Neural progenitor cell (in vitro differentiated cells): ENCODE data around the gene TRIM65. TPM values are rescaled to one million over a fixed set of nuclear protein-coding genes. Genes with fewer than 3 reads are reported as not detected.
"Not testable (repeated sequence)": the region's sequence is repeated elsewhere in the genome, so short reads cannot be mapped to it uniquely, and the experiment has no call there.

Source experiments
- DNase-seq: peaks from one replicate; pipeline ENCODE4 v3.0.0-alpha.2; 2016; ENCODE audit warnings: low spot score
- H2AFZ ChIP-seq: fragments of 200-600 bp; sonication (generic); replicated peaks from 2 replicates; pipeline ENCODE4 v1.6.1; 2016; ENCODE audit warnings: antibody characterized with exemption
- H3F3A ChIP-seq: fragments of 200-600 bp; sonication (generic); 2 replicates; pipeline ENCODE4 v1.6.1; 2016; ENCODE audit warnings: antibody characterized with exemption, low read depth
- H3K27ac ChIP-seq: fragments of 200-600 bp; sonication (generic); 2 replicates; pipeline ENCODE4 v1.5.1; 2016; ENCODE audit warnings: mild to moderate bottlenecking
- H3K27me3 ChIP-seq: fragments of 200-600 bp; sonication (generic); 2 replicates; pipeline ENCODE4 v1.6.1; 2016; ENCODE audit warnings: mild to moderate bottlenecking, moderate library complexity
- H3K36me3 ChIP-seq: fragments of 200-600 bp; sonication (generic); 2 replicates; pipeline ENCODE4 v1.5.1; 2016
- H3K4me1 ChIP-seq: fragments of 200-600 bp; sonication (generic); 2 replicates; pipeline ENCODE4 v1.6.1; 2016; ENCODE audit warnings: mixed run types
- H3K4me2 ChIP-seq: fragments of 200-600 bp; sonication (generic); 2 replicates; pipeline ENCODE4 v1.6.1; 2016
- H3K4me3 ChIP-seq: fragments of 200-600 bp; sonication (generic); 2 replicates; pipeline ENCODE4 v1.5.1; 2016
- H3K79me2 ChIP-seq: fragments of 200-600 bp; sonication (generic); 2 replicates; pipeline ENCODE4 v1.6.1; 2016; ENCODE audit warnings: low read depth
- H3K9ac ChIP-seq: fragments of 200-600 bp; sonication (generic); 2 replicates; pipeline ENCODE4 v1.6.1; 2016
- H3K9me3 ChIP-seq: fragments of 200-600 bp; sonication (generic); 2 replicates; pipeline ENCODE4 v1.5.1; 2016; ENCODE audit warnings: low read depth
- H4K20me1 ChIP-seq: fragments of 200-600 bp; sonication (generic); 2 replicates; pipeline ENCODE4 v1.6.1; 2016; ENCODE audit warnings: low read depth
- H3K27ac Mint-ChIP-seq: 3 replicates; pipeline ENCODE4 v1.8.0; 2021; ENCODE audit warnings: mixed read lengths
- H3K27me3 Mint-ChIP-seq: 2 replicates; pipeline ENCODE4 v1.8.0; 2022; ENCODE audit warnings: low read depth, mild to moderate bottlenecking, inconsistent platforms, moderate library complexity, mixed read lengths; ENCODE audit not compliant: insufficient read depth
- H3K36me3 Mint-ChIP-seq: 3 replicates; pipeline ENCODE4 v1.8.0; 2021; ENCODE audit warnings: mixed read lengths
- H3K4me1 Mint-ChIP-seq: 3 replicates; pipeline ENCODE4 v1.8.0; 2021; ENCODE audit warnings: mixed read lengths
- H3K4me3 Mint-ChIP-seq: 3 replicates; pipeline ENCODE4 v1.8.0; 2021; ENCODE audit warnings: mild to moderate bottlenecking, moderate library complexity, mixed read lengths
- H3K9me3 Mint-ChIP-seq: 3 replicates; pipeline ENCODE4 v1.8.0; 2020; ENCODE audit warnings: mixed read lengths
- CTCF ChIP-seq: fragments of 200-600 bp; sonication (generic); IDR thresholded peaks from 2 replicates; pipeline ENCODE4 v1.5.1; 2017; ENCODE audit warnings: antibody characterized with exemption, mild to moderate bottlenecking
- EZH2 ChIP-seq: fragments of 200-600 bp; sonication (generic); IDR thresholded peaks from 2 replicates; pipeline ENCODE4 v1.6.1; 2017; ENCODE audit warnings: antibody characterized with exemption, mild to moderate bottlenecking, moderate library complexity
- EZH2phosphoT487 ChIP-seq: fragments of 200-600 bp; sonication (generic); IDR thresholded peaks from 2 replicates; pipeline ENCODE4 v1.6.1; 2017; ENCODE audit warnings: antibody characterized with exemption
- total RNA-seq: library from RNA; depleted of rRNA; stranded (reverse); fragments of >200 nt; gene quantifications from 2 replicates; pipeline ENCODE4 v1.2.3, GENCODE V29; 2015; ENCODE audit warnings: low replicate concordance

The TRIM65 gene
- total RNA-seq, 1 donor from 2014 or later = 17.2 TPM

GRCh38 chr17:75872434-75873351 lies 24.1 kb downstream of the TRIM65 start:
- DNase-seq = no peak
- H3K27me3 Mint-ChIP-seq = peaks cover 21% of the 10 kb centered on the region
- peaks cover 6% of the 10 kb centered on the region for H3K4me1 ChIP-seq

DNA sequence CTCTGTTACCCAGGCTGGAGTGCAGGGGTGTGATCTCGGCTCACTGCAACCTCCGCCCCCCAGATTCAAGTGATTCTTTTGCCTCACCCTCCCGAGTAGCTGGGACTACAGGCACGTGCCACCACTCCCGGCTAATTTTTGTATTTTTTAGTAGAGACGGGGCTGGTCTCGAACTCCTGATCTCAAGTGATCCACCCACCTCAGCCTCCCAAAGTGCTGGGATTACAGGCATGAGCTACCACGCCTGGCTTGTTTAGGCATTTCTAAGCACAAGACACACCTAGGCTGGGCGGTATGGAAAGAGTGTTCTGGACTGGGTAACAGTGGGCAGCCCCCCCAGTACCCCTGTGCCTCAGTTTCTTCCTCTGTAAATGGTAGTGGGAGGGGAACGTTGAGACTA lies 26.5 kb downstream of the TRIM65 start:
- H2AFZ ChIP-seq = peak overlapping the region; percentile 75
- H3K27ac ChIP-seq, H3K4me2 ChIP-seq, H3K9ac ChIP-seq, H3K9me3 ChIP-seq, H3K27me3 ChIP-seq, H3K36me3 Mint-ChIP-seq, H3K4me3 ChIP-seq, H3K27me3 Mint-ChIP-seq, H3K4me3 Mint-ChIP-seq, H3F3A ChIP-seq, DNase-seq, H3K36me3 ChIP-seq, H3K79me2 ChIP-seq, H3K4me1 ChIP-seq, H3K9me3 Mint-ChIP-seq, H4K20me1 ChIP-seq: not testable (repeated sequence)
- H3K27ac Mint-ChIP-seq = peak overlapping the region; percentile 68
- H3K4me1 Mint-ChIP-seq = peaks cover 26% of the 10 kb centered on the region

More at GRCh38 chr17:75872434-75873351, 24.1 kb downstream of the TRIM65 start:
- no peak overlapping the region for H3K4me3 Mint-ChIP-seq
- H3K27ac Mint-ChIP-seq = no peak overlapping the region
- no peak overlapping the region for H3K27ac ChIP-seq
- H3K36me3 ChIP-seq = no peaks in the 10 kb centered on the region
- H4K20me1 ChIP-seq = no peaks in the 10 kb centered on the region
- no peaks in the 10 kb centered on the region for H3K79me2 ChIP-seq
- H3K9me3 ChIP-seq = no peaks in the 10 kb centered on the region
- H3F3A ChIP-seq = peaks cover 13% of the 10 kb centered on the region
- no peaks in the 10 kb centered on the region for H3K36me3 Mint-ChIP-seq
- no peaks in the 10 kb centered on the region for H3K9me3 Mint-ChIP-seq
- no peak overlapping the region for H3K4me3 ChIP-seq
- H3K4me2 ChIP-seq = no peak overlapping the region
- H2AFZ ChIP-seq = no peak overlapping the region
- H3K27me3 ChIP-seq = peaks cover 20% of the 10 kb centered on the region
- peaks cover 33% of the 10 kb centered on the region for H3K4me1 Mint-ChIP-seq
- H3K9ac ChIP-seq = no peak overlapping the region
- no peak for TF ChIP-seq CTCF
- TF ChIP-seq EZH2phosphoT487 = no peak
- no peak for TF ChIP-seq EZH2

DNA sequence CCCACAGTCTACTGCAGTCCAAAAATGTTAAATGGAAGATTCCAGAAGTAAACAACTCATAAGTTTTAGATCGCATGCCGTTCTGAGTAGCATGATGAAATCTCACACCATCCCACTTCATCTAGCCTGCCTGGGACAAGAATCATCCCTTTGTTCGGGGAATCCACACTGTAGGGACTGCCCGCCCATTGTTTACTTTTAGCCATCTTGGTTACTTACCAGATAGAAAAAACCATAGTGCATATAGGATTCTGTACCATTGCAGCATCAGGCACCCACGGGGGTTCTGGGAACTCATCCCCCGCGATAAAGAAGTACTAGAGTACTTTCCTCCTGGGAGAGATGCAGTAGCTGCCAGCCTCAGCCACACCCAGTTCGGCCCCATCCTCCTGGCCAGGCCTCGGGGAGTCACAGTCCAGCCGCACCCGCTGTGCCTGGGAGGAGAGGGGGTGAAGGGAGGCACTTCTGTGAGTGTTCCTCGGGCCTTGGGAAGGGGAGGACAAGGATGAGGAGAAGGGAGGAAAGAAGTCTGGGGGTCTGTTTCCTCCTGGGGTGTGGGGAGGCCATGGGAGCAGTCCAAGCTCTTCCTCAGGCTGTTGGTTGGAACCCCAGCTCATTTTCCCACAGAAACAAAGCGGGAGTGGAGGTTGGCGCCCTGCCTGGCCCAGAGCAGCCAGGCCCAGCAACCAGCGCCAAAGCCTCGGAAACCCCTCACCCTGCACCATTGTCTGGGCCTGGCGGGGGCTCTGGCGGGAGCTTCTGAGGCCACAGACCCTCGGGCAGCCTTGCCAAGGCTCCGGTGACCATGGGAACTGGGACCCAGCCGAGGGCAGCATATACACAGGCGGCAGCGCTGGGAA lies 27.2 kb downstream of the TRIM65 start:
- H3K27ac ChIP-seq = no peak overlapping the region
- H3K27me3 Mint-ChIP-seq = peaks cover 7% of the 10 kb centered on the region
- H3K9me3 Mint-ChIP-seq = no peaks in the 10 kb centered on the region
- peak overlapping the region; percentile 75 for H2AFZ ChIP-seq
- no peak overlapping the region for H3K4me2 ChIP-seq
- no peak overlapping the region for H3K4me3 ChIP-seq
- H3K27me3 ChIP-seq = no peaks in the 10 kb centered on the region
- no peaks in the 10 kb centered on the region for H4K20me1 ChIP-seq
- H3K9me3 ChIP-seq = no peaks in the 10 kb centered on the region
- no peak overlapping the region for H3K4me3 Mint-ChIP-seq
- H3K79me2 ChIP-seq = no peaks in the 10 kb centered on the region
- DNase-seq = no peak
- H3K36me3 ChIP-seq = no peaks in the 10 kb centered on the region
- H3K9ac ChIP-seq = no peak overlapping the region
- H3K27ac Mint-ChIP-seq = peak overlapping the region; percentile 94
- no peak for TF ChIP-seq EZH2
- no peak for TF ChIP-seq CTCF
- TF ChIP-seq EZH2phosphoT487 = no peak
- peaks cover 31% of the 10 kb centered on the region for H3K4me1 Mint-ChIP-seq
- peaks cover 8% of the 10 kb centered on the region for H3F3A ChIP-seq
- H3K36me3 Mint-ChIP-seq = no peaks in the 10 kb centered on the region
- H3K4me1 ChIP-seq = no peaks in the 10 kb centered on the region

DNA sequence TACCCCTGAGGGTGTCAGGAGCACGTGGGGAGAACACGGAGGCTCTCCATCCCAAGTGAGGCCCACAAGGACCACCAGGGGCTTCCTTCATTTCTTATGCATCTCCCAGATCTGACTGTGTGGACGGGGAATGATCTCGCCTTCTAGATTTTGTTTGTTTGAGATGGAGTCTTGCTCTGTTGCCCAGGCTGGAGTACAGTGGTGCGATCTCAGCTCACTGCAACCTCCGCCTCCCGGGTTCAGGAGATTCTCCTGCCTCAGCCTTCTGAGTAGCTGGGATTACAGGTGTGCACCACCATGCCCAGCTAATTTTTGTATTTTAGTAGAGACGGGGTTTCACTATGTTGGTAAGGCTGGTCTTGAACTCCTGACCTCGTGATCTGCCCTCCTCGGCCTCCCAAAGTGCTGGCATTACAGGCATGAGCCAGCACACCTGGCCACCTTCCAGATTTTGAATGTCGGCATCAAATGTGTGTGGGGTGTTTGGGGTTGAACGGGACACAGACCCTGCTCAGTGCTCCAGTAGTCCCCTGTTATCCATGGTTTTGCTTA lies 27.9 kb downstream of the TRIM65 start:
- H3K4me1 Mint-ChIP-seq = peaks cover 35% of the 10 kb centered on the region
- H3K36me3 Mint-ChIP-seq, H3K36me3 ChIP-seq, H3K4me2 ChIP-seq, H3K9me3 ChIP-seq, H3K27ac ChIP-seq, H3K79me2 ChIP-seq, H3K9me3 Mint-ChIP-seq, H4K20me1 ChIP-seq, H3K9ac ChIP-seq, H3K27me3 ChIP-seq, H3K4me3 Mint-ChIP-seq, H3K4me3 ChIP-seq, H2AFZ ChIP-seq, H3K27me3 Mint-ChIP-seq, H3K4me1 ChIP-seq, H3F3A ChIP-seq, DNase-seq: not testable (repeated sequence)
- peak overlapping the region; percentile 94 for H3K27ac Mint-ChIP-seq

DNA sequence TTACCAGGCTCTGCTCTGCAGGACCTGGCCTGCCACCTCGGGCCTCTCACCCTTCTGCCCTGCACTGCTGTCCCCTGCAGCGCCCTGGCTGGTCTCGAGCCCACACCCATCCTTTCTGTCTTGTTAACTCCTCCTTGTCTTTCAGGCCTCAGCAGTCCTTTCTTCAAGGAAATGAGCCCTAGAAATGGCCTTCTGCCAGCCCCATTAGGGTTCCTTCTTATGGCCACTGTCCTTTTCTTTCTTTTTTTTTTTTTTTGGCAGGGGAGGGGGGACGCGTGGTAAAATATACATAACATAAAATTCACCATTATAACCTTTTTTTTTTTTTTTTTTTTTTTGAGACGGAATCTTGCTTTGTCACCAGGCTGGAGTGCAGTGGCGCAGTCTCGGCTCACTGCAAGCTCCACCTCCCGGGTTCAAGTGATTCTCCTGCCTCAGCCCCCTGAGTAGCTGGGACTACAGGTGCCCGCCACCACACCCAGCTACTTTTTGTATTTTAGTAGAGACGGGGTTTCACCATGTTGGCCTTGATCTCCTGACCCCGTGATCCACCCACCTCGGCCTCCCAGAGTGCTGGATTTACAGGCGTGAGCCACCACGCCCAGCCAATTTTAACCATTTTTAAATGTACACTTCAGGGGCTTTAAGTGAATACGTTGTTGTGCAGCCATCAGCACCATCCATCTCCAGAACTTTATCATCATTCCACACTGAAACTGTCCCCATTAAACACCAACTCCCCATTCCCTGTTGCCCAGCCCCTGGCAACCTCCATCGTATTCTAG lies 31.2 kb downstream of the TRIM65 start:
- H3K36me3 ChIP-seq, H3K9me3 Mint-ChIP-seq, H3K4me3 ChIP-seq, H3K4me1 ChIP-seq, H3K9ac ChIP-seq, H3K27me3 ChIP-seq, H3F3A ChIP-seq, H3K9me3 ChIP-seq, H3K4me2 ChIP-seq, H3K79me2 ChIP-seq, H3K36me3 Mint-ChIP-seq, H3K27ac ChIP-seq, H4K20me1 ChIP-seq, H3K27me3 Mint-ChIP-seq, DNase-seq, H3K4me3 Mint-ChIP-seq: not testable (repeated sequence)
- peak overlapping the region; percentile 73 for H2AFZ ChIP-seq
- Mint-ChIP-seq H3K4me1 (peaks cover 34% of the 10 kb centered on the region), H3K27ac (peak overlapping the region; percentile 25)
